HG03432 (cell line): Measurements from ENCODE around the gene COMMD7.

Experiments
- ATAC-seq: cut with Tn5 transposase; IDR thresholded peaks from one replicate; pipeline ENCODE4 v1.9.1; 2021; ENCODE audit warnings: mild to moderate bottlenecking, moderate library complexity; ENCODE audit not compliant: unreplicated experiment

Gene COMMD7

DNA sequence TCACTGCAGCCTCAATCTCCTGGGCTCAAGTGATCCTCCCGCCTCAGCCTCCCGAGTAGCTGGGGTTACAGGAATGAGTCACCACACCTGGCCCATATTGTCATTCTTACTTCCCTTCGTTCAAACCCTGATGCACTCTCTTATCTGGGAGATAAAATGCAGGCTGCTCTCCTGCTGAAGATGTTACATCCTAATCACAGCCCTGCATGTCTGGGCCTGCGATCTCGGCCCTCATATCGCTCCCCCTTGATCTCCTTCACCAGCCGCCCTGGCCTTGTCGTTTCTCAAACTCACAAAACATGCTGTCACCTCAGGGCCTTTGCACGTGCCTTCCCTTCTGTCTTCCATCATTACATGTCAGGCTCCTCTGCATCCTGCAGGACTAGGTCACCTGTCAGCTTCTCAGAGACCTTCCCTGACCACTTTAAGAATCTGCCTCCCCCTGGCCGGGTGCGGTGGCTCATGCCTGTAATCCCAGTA lies 60.7 kb downstream of the COMMD7 start:
- ATAC-seq = no peak

DNA sequence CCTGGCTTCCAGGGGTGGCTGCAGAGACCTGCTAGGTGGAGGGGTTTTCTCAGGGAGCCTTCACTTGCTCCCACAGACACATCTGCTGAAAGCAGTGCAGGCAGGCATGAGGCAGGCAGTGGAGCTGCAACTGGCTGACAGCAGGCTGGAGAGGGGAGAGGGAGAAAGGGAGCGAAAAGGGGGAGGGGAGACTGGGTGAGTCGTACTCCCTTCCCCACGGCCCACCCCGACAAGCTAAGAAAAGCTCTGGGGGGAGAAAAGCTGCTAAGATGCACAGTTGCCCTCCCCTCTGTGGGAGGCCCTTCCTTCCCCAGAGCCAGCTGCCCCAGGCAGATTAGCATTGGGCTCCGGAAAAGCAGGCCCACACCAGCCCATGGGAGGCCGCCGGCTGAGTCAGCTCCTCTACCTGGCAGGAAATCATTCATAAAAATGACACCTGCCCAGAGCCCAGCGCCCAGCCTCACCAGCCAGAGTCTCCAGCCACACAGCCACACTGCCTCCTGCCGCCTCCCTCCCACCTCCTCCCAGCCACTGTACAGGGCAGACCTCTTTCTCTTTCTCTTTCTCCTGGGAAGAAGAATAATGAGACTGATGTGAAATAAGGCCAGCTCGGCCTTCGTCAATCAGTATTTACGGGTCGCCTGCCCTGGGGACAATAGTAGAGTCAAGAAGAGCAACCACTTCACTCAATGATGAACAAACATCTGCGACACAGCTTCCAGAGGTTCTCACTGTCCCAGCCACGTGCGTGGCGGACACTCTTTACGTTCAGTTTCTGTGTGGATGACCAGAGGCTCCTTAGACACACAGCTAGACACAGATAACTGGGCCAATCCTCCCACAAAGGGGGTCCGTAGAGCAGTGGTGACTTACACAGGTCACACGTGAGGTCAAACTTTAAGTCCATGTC lies 61.8 kb downstream of the COMMD7 start:
- ATAC-seq = no peak

DNA sequence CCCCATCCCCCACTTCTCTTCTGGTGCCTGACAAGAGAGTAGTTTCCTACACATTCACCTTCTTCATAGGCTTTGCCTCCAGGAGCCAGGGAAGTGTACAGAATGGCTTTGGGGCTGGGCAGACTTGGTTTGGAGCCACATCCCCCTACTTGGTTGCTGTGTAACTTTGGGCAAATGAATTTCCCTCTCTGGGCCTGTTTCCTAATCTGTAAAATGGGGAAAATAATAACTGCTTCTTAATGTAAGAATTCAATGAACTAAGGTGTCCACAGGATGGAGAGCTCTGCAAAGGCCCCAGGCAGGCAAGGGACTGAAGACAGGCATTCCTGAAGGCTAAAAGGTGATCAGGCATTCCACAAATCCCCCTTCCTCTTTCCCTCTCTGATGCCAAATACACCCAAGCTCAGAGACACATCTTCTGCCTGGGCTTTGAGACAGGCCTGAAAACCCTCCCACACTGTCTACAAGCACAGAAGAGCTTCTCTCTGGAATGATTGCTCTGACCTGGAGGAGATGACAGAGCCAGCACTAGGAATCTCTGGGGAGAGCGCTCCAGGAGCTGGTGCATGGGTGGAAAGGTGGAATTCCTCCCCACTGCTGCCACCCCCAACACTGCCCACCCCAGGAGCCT lies 62.6 kb downstream of the COMMD7 start:
- no peak for ATAC-seq

DNA sequence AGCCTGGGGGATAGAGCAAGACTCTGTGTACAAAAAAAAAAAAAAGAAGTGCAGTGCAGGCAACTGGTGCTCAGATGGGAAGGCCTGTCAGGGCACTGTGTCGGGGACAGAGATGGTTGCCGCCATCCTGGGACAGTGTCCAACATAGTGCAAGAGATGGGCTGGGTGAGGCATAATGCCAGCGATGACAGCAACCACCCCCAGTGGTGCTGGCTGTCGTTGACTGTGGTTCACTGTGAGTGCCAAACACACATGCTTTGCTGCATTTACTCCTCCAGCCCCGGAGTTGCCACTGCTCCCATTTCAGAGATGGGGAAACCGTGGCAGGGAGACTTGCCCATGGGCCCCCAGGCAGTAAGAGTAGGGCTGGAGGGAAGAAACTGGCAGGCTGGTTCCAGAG lies 64.3 kb downstream of the COMMD7 start:
- ATAC-seq = no peak

DNA sequence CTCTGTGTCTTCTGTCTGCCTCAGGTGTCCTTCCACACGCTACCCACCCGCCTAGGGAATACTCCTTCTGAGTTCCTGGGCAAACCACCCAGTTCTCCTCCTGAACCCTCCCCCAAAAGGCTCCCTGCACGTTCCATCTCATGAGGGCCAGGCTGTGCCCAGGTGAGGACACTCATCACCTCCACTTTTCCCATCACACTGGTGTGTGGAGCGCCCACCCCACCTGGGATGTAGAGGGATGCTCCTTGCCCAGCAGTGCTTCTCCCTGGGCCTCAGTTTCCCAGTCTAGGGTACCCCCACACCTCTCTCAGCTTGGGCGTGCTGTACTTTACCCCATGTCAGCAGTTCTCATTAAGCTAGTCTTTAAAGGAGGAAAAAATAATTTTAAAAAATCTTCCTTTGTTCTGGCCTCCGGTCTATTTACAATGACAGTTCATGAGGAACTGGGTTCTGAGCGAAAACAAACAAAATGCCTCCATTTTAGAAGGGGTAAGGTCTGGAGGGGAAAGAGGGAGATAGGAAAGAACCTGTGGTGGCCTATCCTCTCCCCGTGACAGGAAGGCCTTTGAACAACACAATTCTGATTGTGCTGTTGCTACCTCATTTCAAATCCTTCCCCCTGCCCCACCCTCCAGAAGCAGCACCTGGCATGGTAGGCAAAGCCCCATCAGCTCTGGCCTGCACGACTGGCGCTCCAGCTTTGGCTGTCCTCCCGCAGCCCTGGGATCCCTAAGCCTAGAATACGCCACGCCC lies 67.9 kb downstream of the COMMD7 start:
- ATAC-seq = no peak

GRCh38 chr20:32674362-32674789 lies 68.9 kb downstream of the COMMD7 start:
- ATAC-seq = no peak

- peak; percentile 64 for ATAC-seq
These were observed 70.0 kb downstream of the COMMD7 start for GRCh38 chr20:32672982-32673851.

DNA sequence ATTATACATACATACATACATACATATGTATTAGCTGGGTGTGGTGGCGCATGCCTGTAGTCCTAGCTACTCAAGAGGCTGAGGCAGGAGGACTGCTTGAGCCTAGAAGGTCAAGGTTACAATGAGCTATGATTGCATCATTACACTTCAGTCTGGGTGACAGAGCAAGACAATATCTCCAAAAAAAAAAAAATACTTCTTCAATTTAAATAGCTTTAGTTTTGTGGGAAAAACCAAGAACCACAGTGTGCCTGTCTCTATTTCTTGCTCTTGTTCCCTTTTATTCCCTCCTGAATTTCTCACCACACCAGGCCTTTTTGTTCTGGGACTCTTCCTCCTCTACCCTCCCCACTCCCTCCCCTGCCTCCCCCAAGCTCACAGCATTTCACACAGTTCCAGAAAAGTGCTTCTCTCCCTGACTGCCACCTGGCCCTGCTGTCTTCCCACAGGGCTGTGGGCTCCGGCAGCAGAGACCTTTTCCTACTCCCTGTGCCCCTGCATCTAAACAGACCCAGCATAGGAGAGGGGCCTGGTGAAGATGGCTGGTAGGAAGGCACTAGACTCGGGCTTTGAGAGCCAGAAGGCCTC lies 70.8 kb downstream of the COMMD7 start:
- ATAC-seq = no peak

GRCh38 chr20:32670773-32671455 lies 72.4 kb downstream of the COMMD7 start:
- ATAC-seq = peak; percentile 53

DNA sequence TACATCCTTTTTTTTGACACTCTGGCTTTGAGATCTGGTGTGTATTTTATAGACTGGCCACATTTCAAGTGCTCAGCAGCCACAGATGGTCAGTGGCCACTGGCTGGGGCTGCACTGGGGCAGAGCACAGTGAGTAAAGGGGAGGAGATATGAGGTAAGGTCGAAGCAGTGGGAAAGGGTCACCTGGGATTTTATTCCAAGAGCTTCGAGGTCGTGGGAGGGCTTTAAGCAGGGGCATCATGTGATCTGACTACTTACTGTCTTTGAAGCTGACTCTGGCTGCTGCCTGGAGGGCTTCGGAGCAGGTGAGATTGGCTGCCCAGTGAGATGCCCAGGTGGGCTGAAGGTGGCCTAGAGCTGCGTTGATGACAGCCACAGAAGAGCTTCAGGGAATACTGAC lies 76.2 kb downstream of the COMMD7 start:
- no peak for ATAC-seq

DNA sequence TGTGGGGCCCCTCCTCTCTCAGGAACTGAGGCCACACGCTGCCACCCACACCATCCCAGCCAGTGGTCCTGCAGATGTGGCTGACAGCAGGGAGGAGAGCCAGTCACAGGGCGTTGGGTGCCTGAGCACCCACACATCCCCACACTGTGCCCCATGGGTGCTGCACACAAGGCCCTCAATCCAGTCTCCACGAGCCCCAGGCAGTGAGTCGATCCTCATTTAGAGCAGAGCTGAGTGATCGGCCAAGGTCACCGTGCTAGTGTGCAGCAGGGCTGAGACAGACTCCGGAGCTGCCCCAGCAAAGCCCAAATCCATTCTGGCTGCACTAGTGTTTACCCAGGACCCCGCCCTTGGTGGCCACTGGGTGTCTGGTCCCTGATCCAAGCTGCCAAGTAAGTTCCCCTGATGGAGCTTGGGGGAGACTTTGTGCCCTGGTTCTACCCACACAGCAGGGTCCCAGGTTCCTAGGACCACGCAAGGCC lies 78.5 kb downstream of the COMMD7 start:
- ATAC-seq = no peak

- no peak for ATAC-seq
These were observed 79.1 kb downstream of the COMMD7 start for GRCh38 chr20:32664012-32664677.

DNA sequence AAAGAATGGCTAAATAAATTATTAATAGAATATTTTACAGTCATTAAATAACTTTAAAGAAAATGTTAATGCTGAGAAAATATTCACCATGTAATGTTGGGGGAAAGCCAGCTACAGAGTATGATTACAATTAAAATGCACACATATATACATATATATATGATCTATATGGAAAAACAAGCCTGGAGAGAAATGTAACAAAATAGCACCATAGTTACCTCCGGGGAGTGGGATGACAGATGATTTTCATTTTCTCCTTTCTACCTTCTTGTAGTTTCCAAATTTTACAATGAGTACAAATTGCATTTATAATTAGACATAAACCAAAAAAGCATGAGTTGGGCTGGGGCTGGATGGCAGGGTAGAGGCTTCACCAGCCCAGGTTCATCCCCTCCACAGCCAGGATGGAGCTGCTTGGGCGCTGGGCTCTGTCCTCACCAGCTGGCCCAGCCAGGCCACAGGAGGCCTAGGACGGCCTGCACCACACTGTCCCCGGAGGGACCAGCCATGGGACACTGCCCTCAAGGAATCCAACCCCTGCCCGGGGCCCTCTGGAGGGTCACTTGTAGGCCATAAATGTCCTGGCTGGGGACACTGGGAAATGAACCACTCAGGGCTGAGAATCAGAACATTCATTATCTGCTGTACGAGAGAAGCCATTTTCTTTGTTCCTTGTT lies 79.8 kb downstream of the COMMD7 start:
- no peak for ATAC-seq

DNA sequence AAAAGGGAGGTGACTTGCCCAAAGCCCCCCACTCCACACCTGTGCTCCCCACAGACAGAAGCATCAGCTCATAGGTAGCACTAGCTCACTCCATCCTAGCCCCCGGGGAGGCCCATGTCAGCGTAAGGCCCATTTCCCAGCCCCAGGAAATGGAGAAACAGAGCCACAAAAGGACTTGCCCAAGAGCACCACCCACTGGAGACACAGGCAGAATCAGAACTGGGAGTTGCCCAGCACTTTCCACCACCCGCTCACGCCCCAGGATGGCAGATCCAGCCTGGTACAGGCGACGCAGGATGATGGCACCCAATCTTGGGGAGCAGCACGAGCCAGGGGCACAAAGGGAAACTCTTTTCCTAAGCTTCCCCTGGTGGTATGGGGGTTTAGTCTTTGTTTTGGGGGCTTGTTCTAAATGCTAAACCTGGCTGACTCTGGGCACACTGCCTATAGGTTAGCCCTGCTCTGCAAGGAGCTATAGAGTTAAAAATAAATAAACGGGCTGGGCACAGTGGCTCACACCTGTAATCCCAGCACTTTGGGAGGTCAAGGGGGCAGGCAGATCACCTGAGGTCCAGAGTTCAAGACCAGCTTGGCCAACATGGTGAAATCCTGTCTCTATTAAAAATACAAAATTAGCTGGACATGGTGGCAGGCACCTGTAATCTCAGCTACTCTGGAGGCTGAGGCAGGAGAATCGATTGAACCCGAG lies 81.3 kb downstream of the COMMD7 start:
- no peak for ATAC-seq

DNA sequence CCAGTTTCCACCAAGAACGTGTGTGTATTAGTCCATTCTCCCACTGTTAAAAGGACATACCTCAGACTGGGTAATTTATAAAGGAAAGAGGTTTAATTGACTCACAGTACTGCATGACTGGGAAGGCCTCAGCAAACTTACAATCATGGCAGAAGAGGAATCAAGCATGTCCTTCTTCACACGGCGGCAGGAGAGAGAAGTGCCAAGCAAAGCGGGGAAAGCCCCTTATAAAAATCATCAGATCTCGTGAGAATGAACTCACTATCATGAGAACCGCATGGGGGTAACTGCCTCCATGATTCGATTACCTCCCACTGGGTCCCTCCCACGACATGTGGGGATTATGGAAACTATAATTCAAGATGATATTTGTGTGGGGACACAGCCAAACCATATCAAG lies 82.6 kb downstream of the COMMD7 start:
- no peak for ATAC-seq

GRCh38 chr20:32656827-32657226 lies 86.4 kb downstream of the COMMD7 start:
- no peak for ATAC-seq

- no peak for ATAC-seq
These were observed 87.3 kb downstream of the COMMD7 start for GRCh38 chr20:32655903-32656512.
